ENCODE data around the gene MED15. TPM values are rescaled to one million over a fixed set of nuclear protein-coding genes. Genes with fewer than 3 reads are reported as not detected.
"Not testable (repeated sequence)": the region's sequence is repeated elsewhere in the genome, so short reads cannot be mapped to it uniquely, and the experiment has no call there.

Gene MED15
- total and polyA plus RNA-seq, 4 donors: 57.8 to 123 (median 69.1) TPM

DNA sequence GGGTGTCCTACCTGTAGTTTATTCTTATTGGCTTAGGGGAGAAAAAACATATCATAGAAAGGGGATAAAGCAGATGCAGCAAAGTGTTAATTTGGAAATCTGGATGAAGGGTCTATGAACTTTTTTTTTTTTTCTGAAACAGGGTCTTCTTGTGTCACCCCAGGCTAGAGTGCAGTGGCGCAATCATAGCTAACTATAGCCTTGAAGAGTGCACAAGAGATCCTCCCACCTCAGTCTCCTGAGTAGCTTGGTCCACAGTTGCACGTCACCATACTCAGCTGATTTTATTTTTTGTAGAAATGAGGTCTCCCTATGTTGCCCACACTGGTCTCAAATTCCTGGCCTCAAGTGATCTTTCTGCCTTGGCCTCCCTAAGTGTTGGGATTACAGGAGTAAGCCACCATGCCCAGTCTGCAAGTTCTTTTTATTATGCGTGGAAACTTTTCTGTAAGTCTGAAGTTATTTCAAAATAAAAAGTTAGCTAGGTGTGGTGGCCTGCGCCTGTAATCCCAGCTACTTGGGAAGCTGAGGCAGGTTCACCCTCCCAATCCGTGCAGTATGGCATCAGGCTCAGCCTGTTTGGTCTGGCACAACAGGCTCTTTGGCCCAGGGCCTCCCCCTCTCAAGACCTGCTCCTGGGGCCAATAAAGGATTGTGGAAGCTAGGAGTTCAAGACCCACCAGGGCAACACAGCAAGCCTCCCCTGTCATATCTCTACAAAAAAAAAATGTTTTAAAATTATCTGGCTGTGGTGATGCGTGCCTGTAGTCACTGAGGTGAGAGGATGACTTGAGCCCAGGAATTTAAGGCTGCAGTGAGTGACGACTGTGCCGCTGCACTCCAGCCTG is 111.9 kb downstream of the MED15 start:
- Histone ChIP-seq H3K4me3 (no peak overlapping the region), H3K9me3 (ENCODE audit: control insufficient read depth in 4 of 4, insufficient read depth in 3 of 4, low read length in 3 of 4) (peaks cover 0 to 3% (median 0%) of the 10 kb centered on the region in 4 donors), H3K27ac (ENCODE audit: low read depth in 1 of 2, low read length in 1 of 2) (no peak overlapping the region), H3K4me1 (ENCODE audit: control insufficient read depth in 5 of 5, insufficient read depth in 5 of 5, low read length in 5 of 5) (no peaks in the 10 kb centered on the region), H3K27me3 (ENCODE audit: control insufficient read depth in 3 of 3, insufficient read depth in 3 of 3, low read length in 2 of 3) (no peaks in the 10 kb centered on the region), H3K36me3 (ENCODE audit: control insufficient read depth in 4 of 4, insufficient read depth in 4 of 4, low read length in 4 of 4) (no peaks in the 10 kb centered on the region), H3K9ac (ENCODE audit: insufficient read depth in 1 of 2, low read length in 2 of 2) (no peak overlapping the region)
- TF ChIP-seq, protein P1, sequence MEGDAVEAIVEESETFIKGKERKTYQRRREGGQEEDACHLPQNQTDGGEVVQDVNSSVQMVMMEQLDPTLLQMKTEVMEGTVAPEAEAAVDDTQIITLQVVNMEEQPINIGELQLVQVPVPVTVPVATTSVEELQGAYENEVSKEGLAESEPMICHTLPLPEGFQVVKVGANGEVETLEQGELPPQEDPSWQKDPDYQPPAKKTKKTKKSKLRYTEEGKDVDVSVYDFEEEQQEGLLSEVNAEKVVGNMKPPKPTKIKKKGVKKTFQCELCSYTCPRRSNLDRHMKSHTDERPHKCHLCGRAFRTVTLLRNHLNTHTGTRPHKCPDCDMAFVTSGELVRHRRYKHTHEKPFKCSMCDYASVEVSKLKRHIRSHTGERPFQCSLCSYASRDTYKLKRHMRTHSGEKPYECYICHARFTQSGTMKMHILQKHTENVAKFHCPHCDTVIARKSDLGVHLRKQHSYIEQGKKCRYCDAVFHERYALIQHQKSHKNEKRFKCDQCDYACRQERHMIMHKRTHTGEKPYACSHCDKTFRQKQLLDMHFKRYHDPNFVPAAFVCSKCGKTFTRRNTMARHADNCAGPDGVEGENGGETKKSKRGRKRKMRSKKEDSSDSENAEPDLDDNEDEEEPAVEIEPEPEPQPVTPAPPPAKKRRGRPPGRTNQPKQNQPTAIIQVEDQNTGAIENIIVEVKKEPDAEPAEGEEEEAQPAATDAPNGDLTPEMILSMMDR (IDR thresholded peaks at IDR 0.05; ENCODE audit: control extremely low read depth, extremely low read depth): no peak
- DNase-seq (no peak), ATAC-seq (ENCODE audit: insufficient read depth, low FRiP score) (no peak)
- 88 to 90% methylated on average over 8 of the region's 8 CpGs for WGBS, 2 donors

DNA sequence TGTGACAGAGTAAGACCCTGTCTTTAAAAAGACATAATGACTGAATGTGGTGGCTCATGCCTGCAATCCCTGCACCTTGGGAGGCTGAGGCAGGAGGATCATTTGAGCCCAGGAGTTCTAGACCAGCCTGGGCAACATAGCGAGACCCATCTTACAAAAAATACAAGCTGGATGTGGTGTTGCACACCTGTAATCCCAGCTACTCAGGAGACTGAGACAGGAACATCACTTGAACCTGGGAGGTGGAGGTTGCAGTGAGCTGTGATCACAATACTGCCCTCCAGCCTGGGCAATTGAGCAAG is 112.4 kb downstream of the MED15 start:
- H3K27ac ChIP-seq (ENCODE audit: low read depth in 1 of 2, low read length in 1 of 2); H3K27me3 ChIP-seq (ENCODE audit: control insufficient read depth in 3 of 3, insufficient read depth in 3 of 3, low read length in 2 of 3); H3K4me1 ChIP-seq (ENCODE audit: control insufficient read depth in 5 of 5, insufficient read depth in 5 of 5, low read length in 5 of 5); H3K9ac ChIP-seq (ENCODE audit: insufficient read depth in 1 of 2, low read length in 2 of 2); ATAC-seq (ENCODE audit: insufficient read depth, low FRiP score); DNase-seq; H3K9me3 ChIP-seq (ENCODE audit: control insufficient read depth in 4 of 4, insufficient read depth in 3 of 4, low read length in 3 of 4); H3K36me3 ChIP-seq (ENCODE audit: control insufficient read depth in 4 of 4, insufficient read depth in 4 of 4, low read length in 4 of 4); H3K4me3 ChIP-seq: not testable (repeated sequence)
- 96 to 100% methylated on average over 1 of the region's 1 CpG for WGBS, 2 donors

DNA sequence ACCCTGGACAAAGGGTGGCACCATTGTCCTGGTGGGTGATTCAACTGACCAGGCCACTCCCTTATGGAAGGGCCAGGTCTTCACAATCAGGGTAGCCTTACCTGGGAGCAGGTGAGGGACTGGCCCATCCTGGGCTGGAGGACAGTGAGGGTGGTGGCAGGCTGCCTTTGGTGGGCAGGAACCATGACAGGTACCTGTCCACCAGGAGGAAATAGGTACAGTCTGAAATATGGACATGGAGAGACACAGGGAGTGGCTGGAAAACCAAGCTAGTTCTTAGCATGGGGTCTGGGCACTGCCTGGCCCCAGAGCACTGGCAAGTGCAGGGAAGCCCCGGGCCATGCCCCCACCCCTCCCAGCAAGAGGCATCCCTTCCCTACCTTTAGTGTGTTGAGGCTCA is 113.8 kb downstream of the MED15 start:
- TF ChIP-seq, protein P1 (IDR thresholded peaks at IDR 0.05; ENCODE audit: control extremely low read depth, extremely low read depth): no peak
- Histone ChIP-seq H3K27ac (ENCODE audit: low read depth in 1 of 2, low read length in 1 of 2) (no peak overlapping the region), H3K4me1 (ENCODE audit: control insufficient read depth in 5 of 5, insufficient read depth in 5 of 5, low read length in 5 of 5) (no peaks in the 10 kb centered on the region), H3K4me3 (no peak overlapping the region), H3K9me3 (ENCODE audit: control insufficient read depth in 4 of 4, insufficient read depth in 3 of 4, low read length in 3 of 4) (peaks cover 0 to 3% (median 0%) of the 10 kb centered on the region in 4 donors), H3K27me3 (ENCODE audit: control insufficient read depth in 3 of 3, insufficient read depth in 3 of 3, low read length in 2 of 3) (no peaks in the 10 kb centered on the region), H3K9ac (ENCODE audit: insufficient read depth in 1 of 2, low read length in 2 of 2) (no peak overlapping the region), H3K36me3 (ENCODE audit: control insufficient read depth in 4 of 4, insufficient read depth in 4 of 4, low read length in 4 of 4) (no peaks in the 10 kb centered on the region)
- DNase-seq (no peak), ATAC-seq (ENCODE audit: insufficient read depth, low FRiP score) (no peak)
- 86 to 88% methylated on average over 1 of the region's 1 CpG for WGBS, 2 donors

DNA sequence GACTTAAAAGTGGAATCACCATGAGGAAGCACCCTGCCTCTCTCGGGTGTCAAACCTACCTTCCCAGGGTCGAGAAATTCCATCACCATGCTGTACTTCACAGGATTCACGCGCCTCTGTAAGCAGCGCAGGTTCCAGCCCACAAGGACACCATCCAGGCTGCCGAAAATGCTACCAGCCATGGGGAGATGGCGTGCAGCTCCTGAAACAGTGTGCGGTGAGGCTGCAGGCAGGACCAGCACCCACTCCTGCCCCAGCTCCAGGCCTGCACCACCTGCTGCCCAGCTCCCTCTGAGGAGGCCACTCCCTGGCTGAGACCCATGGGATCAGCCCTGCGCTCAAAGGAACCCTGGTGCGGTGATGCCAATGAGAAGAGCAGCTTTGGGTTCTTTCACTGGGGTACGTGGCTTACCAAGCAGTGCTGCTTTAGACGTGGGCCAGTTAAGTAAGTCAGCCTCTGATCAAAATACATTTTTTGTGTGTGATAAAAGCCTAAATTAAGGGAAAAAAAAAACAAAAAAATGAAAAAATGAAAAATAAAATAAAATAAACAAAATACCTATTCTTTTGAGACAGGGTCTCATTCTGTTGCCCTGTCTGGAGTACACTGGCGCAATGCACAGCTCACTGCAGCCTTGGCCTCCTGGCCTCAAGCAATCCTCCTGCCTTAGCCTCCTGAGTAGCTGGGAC is 115.4 kb downstream of the MED15 start:
- H3K9me3 ChIP-seq (ENCODE audit: control insufficient read depth in 4 of 4, insufficient read depth in 3 of 4, low read length in 3 of 4): peaks cover 0 to 3% (median 0%) of the 10 kb centered on the region in 4 donors
- DNase-seq (no peak), ATAC-seq (ENCODE audit: insufficient read depth, low FRiP score) (no peak)
- no peaks in the 10 kb centered on the region for H3K27me3 ChIP-seq (ENCODE audit: control insufficient read depth in 3 of 3, insufficient read depth in 3 of 3, low read length in 2 of 3)
- H3K4me1 ChIP-seq (ENCODE audit: control insufficient read depth in 5 of 5, insufficient read depth in 5 of 5, low read length in 5 of 5): no peaks in the 10 kb centered on the region
- H3K36me3 ChIP-seq (ENCODE audit: control insufficient read depth in 4 of 4, insufficient read depth in 4 of 4, low read length in 4 of 4): no peaks in the 10 kb centered on the region
- no peak overlapping the region for H3K27ac ChIP-seq (ENCODE audit: low read depth in 1 of 2, low read length in 1 of 2)
- 85 to 90% methylated on average over 13 of the region's 13 CpGs for WGBS, 2 donors
- no peak overlapping the region for H3K9ac ChIP-seq (ENCODE audit: insufficient read depth in 1 of 2, low read length in 2 of 2)
- TF ChIP-seq, protein P1 (IDR thresholded peaks at IDR 0.05; ENCODE audit: control extremely low read depth, extremely low read depth): no peak
- no peak overlapping the region for H3K4me3 ChIP-seq
